ENCODE measurements around the gene DCC. TPM values are rescaled to one million over a fixed set of nuclear protein-coding genes. Genes with fewer than 3 reads are reported as not detected.

Gene DCC
- total RNA-seq, 1 experiment from 2014 or later, result not detected

- H3K9ac ChIP-seq (ENCODE audit: low read length), result no peak overlapping the region
- POLR2A ChIA-PET (ENCODE audit: unreplicated experiment), result no interaction called here
- H4K20me1 ChIP-seq (ENCODE audit: low read length), result no peaks in the 10 kb centered on the region
- TF ChIP-seq EZH2phosphoT487 (IDR thresholded peaks at IDR 0.05; ENCODE audit: borderline replicate concordance, low read length), result no peak
- H3K27ac ChIP-seq (ENCODE audit: low read length), result no peak overlapping the region
- no TSS peak for BruUV-seq (replicated peaks)
- H3K36me3 ChIP-seq (ENCODE audit: low read depth, low read length), result no peaks in the 10 kb centered on the region
- H3F3A ChIP-seq (ENCODE audit: low read length, unreplicated experiment), result no peaks in the 10 kb centered on the region
- H3K4me1 ChIP-seq (ENCODE audit: insufficient read depth, low read length), result no peaks in the 10 kb centered on the region
- H3K4me2 ChIP-seq (ENCODE audit: low read length), result no peak overlapping the region
- H3K27me3 ChIP-seq (ENCODE audit: low read length), result no peaks in the 10 kb centered on the region
- CTCF ChIA-PET, result no interaction called here
- H3K4me3 ChIP-seq (ENCODE audit: low read length), result no peak overlapping the region
- H2AFZ ChIP-seq (ENCODE audit: low read length), result no peak overlapping the region
- DNase-seq (no peak), ATAC-seq (no peak)
- intact Hi-C loops (cut with micrococcal nuclease), result no loop called here
- no peaks in the 10 kb centered on the region for H3K79me2 ChIP-seq (ENCODE audit: low read length)
- H3K9me2 ChIP-seq (replicated peaks; ENCODE audit: low read length), result no peaks in the 10 kb centered on the region
- H3K9me3 ChIP-seq (ENCODE audit: low read length), result 0 out of 2 replicates have a peak, but pooled peaks cover 7% of the 10 kb centered on the region
Measured at GRCh38 chr18:53472546-53472945, 1132.5 kb downstream of the DCC start.

- Histone ChIP-seq H3K9me3 (ENCODE audit: low read length) (0 out of 2 replicates have a peak, but pooled peaks cover 12% of the 10 kb centered on the region), H3F3A (ENCODE audit: low read length, unreplicated experiment) (no peaks in the 10 kb centered on the region), H3K4me1 (ENCODE audit: insufficient read depth, low read length) (no peaks in the 10 kb centered on the region), H3K9me2 (replicated peaks; ENCODE audit: low read length) (no peaks in the 10 kb centered on the region), H3K27ac (ENCODE audit: low read length) (no peak overlapping the region), H3K36me3 (ENCODE audit: low read depth, low read length) (no peaks in the 10 kb centered on the region), H3K9ac (ENCODE audit: low read length) (no peak overlapping the region), H3K4me3 (ENCODE audit: low read length) (no peak overlapping the region), H3K27me3 (ENCODE audit: low read length) (0 out of 2 replicates have a peak, but pooled peaks cover 4% of the 10 kb centered on the region), H2AFZ (ENCODE audit: low read length) (no peak overlapping the region), H4K20me1 (ENCODE audit: low read length) (no peaks in the 10 kb centered on the region), H3K79me2 (ENCODE audit: low read length) (no peaks in the 10 kb centered on the region), H3K4me2 (ENCODE audit: low read length) (no peak overlapping the region)
- BruUV-seq (replicated peaks), result no TSS peak
- DNase-seq (no peak), ATAC-seq (no peak)
- intact Hi-C loops (cut with micrococcal nuclease), result no loop called here
- CTCF ChIA-PET, result no interaction called here
- TF ChIP-seq CTCF (conservative IDR thresholded peaks at IDR 0.05; ENCODE audit: low read depth, low read length) (no peak), EZH2phosphoT487 (IDR thresholded peaks at IDR 0.05; ENCODE audit: borderline replicate concordance, low read length) (no peak), EZH2 (IDR thresholded peaks at IDR 0.05; ENCODE audit: low read length, unreplicated experiment) (no peak)
- POLR2A ChIA-PET (ENCODE audit: unreplicated experiment), result no interaction called here
Measured at GRCh38 chr18:53478155-53478554, 1138.2 kb downstream of the DCC start.

- Histone ChIP-seq H3K9me2 (replicated peaks; ENCODE audit: low read length) (no peaks in the 10 kb centered on the region), H3K27me3 (ENCODE audit: low read length) (peaks cover 4% of the 10 kb centered on the region; the same call in 1 of the 2 replicates), H3K4me3 (ENCODE audit: low read length) (no peak overlapping the region), H3K36me3 (ENCODE audit: low read depth, low read length) (no peaks in the 10 kb centered on the region), H3K4me2 (ENCODE audit: low read length) (no peak overlapping the region), H3K9me3 (ENCODE audit: low read length) (no peaks in the 10 kb centered on the region), H3K27ac (ENCODE audit: low read length) (no peak overlapping the region), H2AFZ (ENCODE audit: low read length) (no peak overlapping the region), H4K20me1 (ENCODE audit: low read length) (no peaks in the 10 kb centered on the region), H3F3A (ENCODE audit: low read length, unreplicated experiment) (no peaks in the 10 kb centered on the region), H3K4me1 (ENCODE audit: insufficient read depth, low read length) (no peaks in the 10 kb centered on the region), H3K79me2 (ENCODE audit: low read length) (no peaks in the 10 kb centered on the region), H3K9ac (ENCODE audit: low read length) (no peak overlapping the region)
- CTCF ChIA-PET, result no interaction called here
- TF ChIP-seq EZH2 (IDR thresholded peaks at IDR 0.05; ENCODE audit: low read length, unreplicated experiment) (no peak), CTCF (conservative IDR thresholded peaks at IDR 0.05; ENCODE audit: low read depth, low read length) (no peak), EZH2phosphoT487 (IDR thresholded peaks at IDR 0.05; ENCODE audit: borderline replicate concordance, low read length) (no peak)
- POLR2A ChIA-PET (ENCODE audit: unreplicated experiment), result no interaction called here
- BruUV-seq (replicated peaks), result no TSS peak
- ATAC-seq (no peak), DNase-seq (no peak)
- intact Hi-C loops (cut with micrococcal nuclease), result no loop called here
Measured at GRCh38 chr18:53486296-53486695, 1146.3 kb downstream of the DCC start.

All from PC-3 (cell line).